ENCODE measurements around the gene MYO16. TPM values are rescaled to one million over a fixed set of nuclear protein-coding genes. Genes with fewer than 3 reads are reported as not detected.
"Not testable (repeated sequence)": the region's sequence is repeated elsewhere in the genome, so short reads cannot be mapped to it uniquely, and the experiment has no call there.

MYO16 gene
- total and polyA plus RNA-seq, 3 experiments from 2014 or later, result 0.15 to 0.38 TPM; not detected in 1

- H3K4me1 Mint-ChIP-seq; H3K36me3 Mint-ChIP-seq; H3K4me3 Mint-ChIP-seq; H3K4me1 ChIP-seq (ENCODE audit: insufficient read depth, low read length); H3K27ac ChIP-seq (ENCODE audit: low read depth, low read length); H3K27me3 ChIP-seq (ENCODE audit: insufficient read depth, low read length, poor library complexity, severe bottlenecking); CTCF ChIA-PET; H3K27me3 Mint-ChIP-seq; H3K9me3 ChIP-seq (ENCODE audit: low read length); DNase-seq; H3K4me3 ChIP-seq (ENCODE audit: low read length); POLR2A ChIA-PET; H3K36me3 ChIP-seq (ENCODE audit: insufficient read depth, low read length): not testable (repeated sequence)
- peaks cover 3 to 11% (median 4%) of the 10 kb centered on the region in 5 donors for H3K9me3 Mint-ChIP-seq
- peak overlapping the region in 1 of 8 donors; percentile 39 for H3K27ac Mint-ChIP-seq
Measured at GRCh38 chr13:109092186-109092585, 462.8 kb downstream of the MYO16 start.

GRCh38 chr13:109093998-109094397 lies 464.6 kb downstream of the MYO16 start:
- H3K27me3 ChIP-seq (ENCODE audit: insufficient read depth, low read length, poor library complexity, severe bottlenecking), result no peaks in the 10 kb centered on the region
- no peaks in the 10 kb centered on the region for H3K4me1 ChIP-seq (ENCODE audit: insufficient read depth, low read length)
- Mint-ChIP-seq H3K9me3 (peaks cover 3 to 11% (median 3%) of the 10 kb centered on the region in 5 donors), H3K4me1 (no peaks in the 10 kb centered on the region), H3K4me3 (no peak overlapping the region), H3K27ac (peak overlapping the region in 2 of 8 donors; percentile 16 to 74), H3K36me3 (no peaks in the 10 kb centered on the region), H3K27me3 (peaks cover 0 to 6% of the 10 kb centered on the region in 2 donors)
- no peak overlapping the region for H3K27ac ChIP-seq (ENCODE audit: low read depth, low read length)
- ChIA-PET CTCF (no interaction called here), POLR2A (no interaction called here)
- H3K36me3 ChIP-seq (ENCODE audit: insufficient read depth, low read length), result no peaks in the 10 kb centered on the region
- H3K4me3 ChIP-seq (ENCODE audit: low read length), result no peak overlapping the region
- no peaks in the 10 kb centered on the region for H3K9me3 ChIP-seq (ENCODE audit: low read length)
- no peak for DNase-seq

- Histone ChIP-seq H3K27ac (ENCODE audit: low read depth, low read length) (no peak overlapping the region), H3K27me3 (ENCODE audit: insufficient read depth, low read length, poor library complexity, severe bottlenecking) (no peaks in the 10 kb centered on the region), H3K36me3 (ENCODE audit: insufficient read depth, low read length) (no peaks in the 10 kb centered on the region), H3K4me3 (ENCODE audit: low read length) (no peak overlapping the region), H3K9me3 (ENCODE audit: low read length) (no peaks in the 10 kb centered on the region), H3K4me1 (ENCODE audit: insufficient read depth, low read length) (no peaks in the 10 kb centered on the region)
- H3K27me3 Mint-ChIP-seq, result peaks cover 0 to 3% of the 10 kb centered on the region in 2 donors
- no peak for DNase-seq
- H3K4me3 Mint-ChIP-seq, result no peak overlapping the region
- no peaks in the 10 kb centered on the region for H3K36me3 Mint-ChIP-seq
- H3K9me3 Mint-ChIP-seq, result peaks cover 3 to 11% (median 3%) of the 10 kb centered on the region in 5 donors
- ChIA-PET POLR2A (no interaction called here), CTCF (no interaction called here)
- H3K27ac Mint-ChIP-seq, result no peak overlapping the region
- no peaks in the 10 kb centered on the region for H3K4me1 Mint-ChIP-seq
Measured at GRCh38 chr13:109095126-109095525, 465.7 kb downstream of the MYO16 start.

- no peak for DNase-seq
- no peak overlapping the region for H3K27ac ChIP-seq (ENCODE audit: low read depth, low read length)
- Mint-ChIP-seq H3K4me3 (no peak overlapping the region), H3K4me1 (no peaks in the 10 kb centered on the region), H3K27ac (no peak overlapping the region), H3K36me3 (no peaks in the 10 kb centered on the region), H3K27me3 (peaks cover 0 to 2% of the 10 kb centered on the region in 2 donors), H3K9me3 (peaks cover 3 to 8% (median 3%) of the 10 kb centered on the region in 5 donors)
- ChIA-PET CTCF (no interaction called here), POLR2A (no interaction called here)
- H3K36me3 ChIP-seq (ENCODE audit: insufficient read depth, low read length), result no peaks in the 10 kb centered on the region
- no peaks in the 10 kb centered on the region for H3K4me1 ChIP-seq (ENCODE audit: insufficient read depth, low read length)
- no peaks in the 10 kb centered on the region for H3K9me3 ChIP-seq (ENCODE audit: low read length)
- no peaks in the 10 kb centered on the region for H3K27me3 ChIP-seq (ENCODE audit: insufficient read depth, low read length, poor library complexity, severe bottlenecking)
- no peak overlapping the region for H3K4me3 ChIP-seq (ENCODE audit: low read length)
Measured at GRCh38 chr13:109096101-109096500, 466.7 kb downstream of the MYO16 start.

GRCh38 chr13:109100705-109101304 lies 471.4 kb downstream of the MYO16 start:
- no peaks in the 10 kb centered on the region for H3K9me3 ChIP-seq (ENCODE audit: low read length)
- no peaks in the 10 kb centered on the region for H3K36me3 ChIP-seq (ENCODE audit: insufficient read depth, low read length)
- H3K4me1 Mint-ChIP-seq, result no peaks in the 10 kb centered on the region
- no peak overlapping the region for H3K27ac ChIP-seq (ENCODE audit: low read depth, low read length)
- ChIA-PET POLR2A (no interaction called here), CTCF (no interaction called here)
- no peaks in the 10 kb centered on the region for H3K36me3 Mint-ChIP-seq
- no peak overlapping the region for H3K4me3 ChIP-seq (ENCODE audit: low read length)
- H3K27me3 Mint-ChIP-seq, result peaks cover 0 to 3% of the 10 kb centered on the region in 2 donors
- no peaks in the 10 kb centered on the region for H3K4me1 ChIP-seq (ENCODE audit: insufficient read depth, low read length)
- no peaks in the 10 kb centered on the region for H3K27me3 ChIP-seq (ENCODE audit: insufficient read depth, low read length, poor library complexity, severe bottlenecking)
- DNase-seq, result no peak
- no peak overlapping the region for H3K27ac Mint-ChIP-seq
- no peak overlapping the region for H3K4me3 Mint-ChIP-seq
- peaks cover 0 to 4% (median 0%) of the 10 kb centered on the region in 5 donors for H3K9me3 Mint-ChIP-seq

GRCh38 chr13:109101550-109102144 lies 472.2 kb downstream of the MYO16 start:
- POLR2A ChIA-PET, result no interaction called here
- DNase-seq, result no peak

GRCh38 chr13:109105899-109106298 lies 476.5 kb downstream of the MYO16 start:
- CTCF ChIA-PET, result no interaction called here
- Histone ChIP-seq H3K4me1 (ENCODE audit: insufficient read depth, low read length) (no peaks in the 10 kb centered on the region), H3K36me3 (ENCODE audit: insufficient read depth, low read length) (no peaks in the 10 kb centered on the region), H3K27me3 (ENCODE audit: insufficient read depth, low read length, poor library complexity, severe bottlenecking) (no peaks in the 10 kb centered on the region), H3K27ac (ENCODE audit: low read depth, low read length) (no peak overlapping the region), H3K9me3 (ENCODE audit: low read length) (no peaks in the 10 kb centered on the region), H3K4me3 (ENCODE audit: low read length) (no peak overlapping the region)
- DNase-seq, result no peak
- Mint-ChIP-seq H3K27me3 (peaks cover 0 to 6% of the 10 kb centered on the region in 2 donors), H3K4me3 (no peak overlapping the region), H3K4me1 (no peaks in the 10 kb centered on the region), H3K9me3 (peaks cover 0 to 7% (median 0%) of the 10 kb centered on the region in 5 donors), H3K27ac (no peak overlapping the region), H3K36me3 (no peaks in the 10 kb centered on the region)
- POLR2A ChIA-PET, result no interaction called here

More at GRCh38 chr13:109101550-109102144, 472.2 kb downstream of the MYO16 start:
- no peaks in the 10 kb centered on the region for H3K4me1 ChIP-seq (ENCODE audit: insufficient read depth, low read length)
- no peak overlapping the region for H3K4me3 ChIP-seq (ENCODE audit: low read length)
- H3K27ac ChIP-seq (ENCODE audit: low read depth, low read length), result no peak overlapping the region
- Mint-ChIP-seq H3K4me3 (no peak overlapping the region), H3K27me3 (peaks cover 0 to 6% of the 10 kb centered on the region in 2 donors), H3K4me1 (no peaks in the 10 kb centered on the region), H3K9me3 (peaks cover 0 to 4% (median 0%) of the 10 kb centered on the region in 5 donors), H3K36me3 (no peaks in the 10 kb centered on the region), H3K27ac (no peak overlapping the region)
- CTCF ChIA-PET, result no interaction called here
- H3K27me3 ChIP-seq (ENCODE audit: insufficient read depth, low read length, poor library complexity, severe bottlenecking), result no peaks in the 10 kb centered on the region
- H3K9me3 ChIP-seq (ENCODE audit: low read length), result no peaks in the 10 kb centered on the region
- no peaks in the 10 kb centered on the region for H3K36me3 ChIP-seq (ENCODE audit: insufficient read depth, low read length)

GRCh38 chr13:109110159-109110558 lies 480.7 kb downstream of the MYO16 start:
- Histone ChIP-seq H3K9me3 (ENCODE audit: low read length) (no peaks in the 10 kb centered on the region), H3K36me3 (ENCODE audit: insufficient read depth, low read length) (no peaks in the 10 kb centered on the region), H3K27ac (ENCODE audit: low read depth, low read length) (no peak overlapping the region), H3K4me1 (ENCODE audit: insufficient read depth, low read length) (no peaks in the 10 kb centered on the region), H3K27me3 (ENCODE audit: insufficient read depth, low read length, poor library complexity, severe bottlenecking) (no peaks in the 10 kb centered on the region), H3K4me3 (ENCODE audit: low read length) (no peak overlapping the region)
- H3K9me3 Mint-ChIP-seq, result peaks cover 0 to 8% (median 1%) of the 10 kb centered on the region in 5 donors
- CTCF ChIA-PET, result no interaction called here
- POLR2A ChIA-PET, result no interaction called here
- no peaks in the 10 kb centered on the region for H3K36me3 Mint-ChIP-seq
- no peak for DNase-seq
- no peak overlapping the region for H3K4me3 Mint-ChIP-seq
- peaks cover 4 to 10% (median 5%) of the 10 kb centered on the region in 3 donors for H3K4me1 Mint-ChIP-seq
- no peak overlapping the region for H3K27ac Mint-ChIP-seq
- H3K27me3 Mint-ChIP-seq, result peaks cover 0 to 6% of the 10 kb centered on the region in 2 donors

Measured in CD8-positive, alpha-beta memory T cell (primary cell).